GM13977 (cell line): ENCODE results near the gene ANKRD49.

Source experiments
- DNase-seq: peaks from one replicate; pipeline ENCODE4 v3.0.0; 2012; ENCODE audit warnings: low spot score
- in situ Hi-C: fragments of 300-500 bp; cut with MboI; formaldehyde crosslinking; loops from one replicate; pipeline ENCODE4 v1.12.0; 2022; ENCODE audit warnings: low sequenced_read_pairs, low pct_unique_long_range_greater_than_20kb, mixed read lengths, inconsistent platforms; ENCODE audit not compliant: unreplicated experiment
- TF ChIP-seq, protein P1 (sequence below): IDR thresholded peaks from 2 replicates; pipeline ENCODE4 v1.5.1; 2012; ENCODE audit warnings: mild to moderate bottlenecking, control low read depth; ENCODE audit not compliant: insufficient read depth; ENCODE audit errors: extremely low read depth, missing control alignments

The ANKRD49 gene

DNA sequence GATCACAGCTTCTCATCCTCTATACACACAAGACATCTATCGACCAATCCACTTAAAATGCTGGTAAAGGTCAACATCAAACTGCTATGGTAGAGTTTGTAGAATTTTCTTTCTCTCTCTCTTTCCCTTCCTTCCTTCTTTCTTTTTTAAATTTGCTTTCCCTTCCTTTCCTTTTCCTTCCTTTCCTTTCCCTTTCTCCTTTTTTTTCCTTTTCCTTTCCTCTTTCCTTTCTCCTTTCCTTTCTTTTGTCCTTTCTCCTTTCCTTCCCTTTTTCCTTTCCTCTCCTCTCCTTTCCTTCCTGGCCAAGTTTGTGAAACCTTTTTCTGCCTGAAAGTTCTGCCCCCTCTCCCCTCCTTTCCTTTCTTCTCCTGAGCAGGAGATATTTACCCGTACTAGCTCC lies 21.6 kb downstream of the ANKRD49 start:
- in situ Hi-C loops: loop anchor here (5.0 to 25.0 kb wide), 2 partner anchors 82 to 603 kb away; no protein-coding TSS in a partner anchor
- DNase-seq: no peak
- TF ChIP-seq, protein P1, sequence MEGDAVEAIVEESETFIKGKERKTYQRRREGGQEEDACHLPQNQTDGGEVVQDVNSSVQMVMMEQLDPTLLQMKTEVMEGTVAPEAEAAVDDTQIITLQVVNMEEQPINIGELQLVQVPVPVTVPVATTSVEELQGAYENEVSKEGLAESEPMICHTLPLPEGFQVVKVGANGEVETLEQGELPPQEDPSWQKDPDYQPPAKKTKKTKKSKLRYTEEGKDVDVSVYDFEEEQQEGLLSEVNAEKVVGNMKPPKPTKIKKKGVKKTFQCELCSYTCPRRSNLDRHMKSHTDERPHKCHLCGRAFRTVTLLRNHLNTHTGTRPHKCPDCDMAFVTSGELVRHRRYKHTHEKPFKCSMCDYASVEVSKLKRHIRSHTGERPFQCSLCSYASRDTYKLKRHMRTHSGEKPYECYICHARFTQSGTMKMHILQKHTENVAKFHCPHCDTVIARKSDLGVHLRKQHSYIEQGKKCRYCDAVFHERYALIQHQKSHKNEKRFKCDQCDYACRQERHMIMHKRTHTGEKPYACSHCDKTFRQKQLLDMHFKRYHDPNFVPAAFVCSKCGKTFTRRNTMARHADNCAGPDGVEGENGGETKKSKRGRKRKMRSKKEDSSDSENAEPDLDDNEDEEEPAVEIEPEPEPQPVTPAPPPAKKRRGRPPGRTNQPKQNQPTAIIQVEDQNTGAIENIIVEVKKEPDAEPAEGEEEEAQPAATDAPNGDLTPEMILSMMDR: no peak

DNA sequence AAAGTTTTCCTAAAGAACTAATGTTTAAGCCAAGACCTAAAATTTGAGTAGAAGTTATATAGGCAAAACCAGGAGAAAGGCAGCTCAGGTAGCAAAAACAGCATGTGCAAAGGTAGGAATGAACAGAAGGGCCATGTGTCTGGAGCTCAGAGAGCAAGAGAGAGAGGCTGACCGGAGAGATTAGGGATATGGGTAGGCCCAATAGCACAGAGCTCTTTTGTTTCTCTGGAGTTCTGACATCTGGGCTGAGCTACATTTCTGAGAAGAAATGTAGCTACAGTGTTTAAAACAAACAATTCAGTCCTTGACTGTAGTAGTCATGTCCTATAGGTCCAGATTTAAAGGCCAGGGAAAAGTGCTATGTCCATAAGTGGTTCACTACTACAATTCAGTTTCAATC lies 22.9 kb downstream of the ANKRD49 start:
- TF ChIP-seq, protein P1: no peak
- DNase-seq: no peak
- in situ Hi-C loops: loop anchor here (5.0 to 25.0 kb wide), 2 partner anchors 81 to 604 kb away; no protein-coding TSS in a partner anchor

DNA sequence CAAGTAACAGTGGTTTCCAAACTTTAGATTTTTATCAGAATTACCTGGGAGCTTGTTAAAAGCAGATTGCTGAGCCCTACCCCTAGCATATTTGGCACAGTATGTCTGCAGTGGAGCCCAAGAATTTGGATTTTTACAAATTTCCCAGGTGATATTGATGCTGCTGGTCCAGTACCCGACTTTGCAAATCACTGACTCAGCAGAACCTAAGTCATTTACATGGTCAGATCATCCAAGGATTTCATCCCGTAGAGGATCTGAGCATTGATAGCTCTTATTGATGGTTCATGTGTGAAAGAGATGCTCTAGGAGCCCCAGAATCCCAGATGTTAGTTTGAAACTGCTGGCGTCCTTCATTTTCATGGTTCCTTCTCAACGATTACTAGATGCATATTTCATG lies 24.5 kb downstream of the ANKRD49 start:
- in situ Hi-C loops: loop anchor here (5.0 to 25.0 kb wide), 2 partner anchors 79 to 606 kb away; no protein-coding TSS in a partner anchor
- TF ChIP-seq, protein P1: no peak
- DNase-seq: no peak

DNA sequence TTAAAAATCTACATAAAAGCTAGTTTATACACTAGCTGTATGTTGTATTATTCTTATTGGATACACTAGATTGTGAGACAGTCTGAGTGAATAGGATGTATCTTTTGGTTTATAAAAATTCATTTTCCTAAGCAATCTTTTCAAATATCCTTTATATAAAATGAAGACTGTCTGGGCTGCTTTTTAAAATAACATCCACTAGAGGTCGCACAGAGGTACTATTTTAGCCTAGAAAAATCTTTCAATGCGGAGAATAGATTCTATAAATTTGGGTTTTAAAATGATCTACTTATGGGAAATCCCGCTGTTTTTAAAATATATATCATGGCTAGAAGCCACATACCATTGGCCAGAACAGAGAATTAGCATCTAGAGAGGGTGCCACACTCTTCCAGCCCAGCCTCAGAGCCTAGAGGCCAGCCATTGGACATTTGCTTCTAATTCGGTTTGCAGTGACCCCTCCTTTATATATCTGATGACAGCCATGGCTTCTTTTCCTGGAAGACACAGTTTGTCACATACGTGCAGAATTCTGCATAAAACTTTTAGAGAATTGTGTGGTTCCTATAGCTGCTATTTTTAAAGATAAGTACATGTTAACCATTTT lies 25.8 kb downstream of the ANKRD49 start:
- TF ChIP-seq, protein P1: peak; percentile 56
- in situ Hi-C loops: loop anchor here (5.0 to 25.0 kb wide), 2 partner anchors 78 to 607 kb away; no protein-coding TSS in a partner anchor
- DNase-seq: peak; percentile 46

DNA sequence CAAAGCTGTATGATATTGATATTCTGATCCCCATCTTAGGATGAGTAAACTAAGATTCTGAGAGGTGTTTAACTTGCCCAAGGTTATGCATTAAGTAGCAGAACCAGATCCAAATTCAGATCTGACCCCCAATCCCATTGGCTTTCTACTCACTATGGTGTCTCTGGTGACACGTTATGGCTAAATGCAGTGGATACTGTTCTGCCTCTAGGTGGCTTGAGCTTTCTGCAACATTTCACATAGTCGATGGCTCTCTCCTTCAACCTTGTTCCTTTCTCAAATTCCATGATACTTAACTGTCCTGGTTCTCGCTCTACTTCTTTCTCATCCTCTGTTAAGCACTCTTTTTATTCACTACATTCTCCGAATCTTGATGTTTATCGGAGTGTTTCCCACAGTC lies 27.9 kb downstream of the ANKRD49 start:
- peak; percentile 26 for DNase-seq
- in situ Hi-C loops: loop anchor here (25.0 kb wide), 1 partner anchor 609 kb away; no protein-coding TSS in a partner anchor
- TF ChIP-seq, protein P1: peak; percentile 44

DNA sequence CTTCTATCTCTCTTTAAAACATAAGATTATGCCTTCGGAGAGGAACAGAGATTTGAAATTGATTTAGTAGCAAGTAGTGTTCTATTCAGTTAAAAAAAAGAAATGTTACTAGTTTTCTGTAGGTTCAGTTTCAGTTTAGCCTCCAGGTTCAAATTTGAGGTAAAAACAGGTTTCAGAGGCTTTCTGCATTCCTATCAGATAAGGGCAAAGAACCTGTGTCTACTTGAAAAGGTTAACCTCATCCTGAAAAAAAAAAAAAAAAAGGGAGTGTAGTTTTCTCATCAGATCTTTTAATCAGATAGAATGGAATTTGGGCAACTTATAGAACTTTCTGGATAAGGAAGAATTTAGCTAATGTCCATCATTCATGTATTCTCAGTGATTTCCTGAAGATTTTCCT lies 30.6 kb downstream of the ANKRD49 start:
- in situ Hi-C loops: loop anchor here (25.0 kb wide), 1 partner anchor 612 kb away; no protein-coding TSS in a partner anchor
- TF ChIP-seq, protein P1: no peak
- DNase-seq: no peak
